Measurements from ENCODE around the gene KRT8.

The KRT8 gene

DNA sequence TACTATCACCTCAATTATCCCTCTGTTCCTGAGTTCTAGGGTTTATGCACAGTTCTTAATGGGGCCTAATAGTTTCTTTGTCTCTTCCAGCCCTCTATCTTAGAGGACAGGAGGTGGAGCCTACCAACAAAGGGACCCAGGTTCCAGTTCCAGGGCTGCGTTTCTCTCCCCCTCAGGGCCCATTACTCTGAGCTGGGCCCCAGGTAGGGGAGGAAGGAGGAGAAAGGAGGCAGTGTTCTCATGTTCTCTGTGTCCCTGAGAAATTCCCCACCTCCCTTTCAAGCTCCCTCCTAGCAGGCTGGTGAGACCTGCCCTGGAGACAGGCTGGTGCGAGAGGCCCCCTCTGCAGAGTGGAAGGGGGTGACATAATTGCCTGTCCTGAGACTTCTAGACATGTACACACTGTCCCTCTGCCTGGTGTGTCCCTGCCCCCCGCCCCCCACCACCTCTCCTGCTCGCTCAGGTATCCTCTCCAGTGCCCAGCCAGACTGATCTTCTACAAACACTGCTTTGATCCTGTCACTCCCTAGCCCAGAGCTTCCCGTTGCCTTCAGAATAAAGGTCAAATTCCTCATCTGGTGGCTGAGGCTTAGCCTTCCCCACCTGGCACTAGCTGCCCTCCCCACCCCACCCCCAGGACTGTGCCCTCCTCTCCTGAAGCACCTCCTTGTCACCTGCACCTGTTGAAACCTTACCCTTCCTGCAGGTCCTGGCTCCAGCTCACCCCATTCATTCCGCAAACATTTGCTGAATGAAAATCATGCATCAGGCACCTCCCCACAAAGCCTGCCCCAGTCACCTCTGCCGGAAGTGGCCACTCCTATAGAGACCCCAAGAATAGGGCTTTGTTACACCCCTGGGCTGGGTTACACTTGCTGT is 21.1 kb upstream of the KRT8 start:
- no peak for DNase-seq

DNA sequence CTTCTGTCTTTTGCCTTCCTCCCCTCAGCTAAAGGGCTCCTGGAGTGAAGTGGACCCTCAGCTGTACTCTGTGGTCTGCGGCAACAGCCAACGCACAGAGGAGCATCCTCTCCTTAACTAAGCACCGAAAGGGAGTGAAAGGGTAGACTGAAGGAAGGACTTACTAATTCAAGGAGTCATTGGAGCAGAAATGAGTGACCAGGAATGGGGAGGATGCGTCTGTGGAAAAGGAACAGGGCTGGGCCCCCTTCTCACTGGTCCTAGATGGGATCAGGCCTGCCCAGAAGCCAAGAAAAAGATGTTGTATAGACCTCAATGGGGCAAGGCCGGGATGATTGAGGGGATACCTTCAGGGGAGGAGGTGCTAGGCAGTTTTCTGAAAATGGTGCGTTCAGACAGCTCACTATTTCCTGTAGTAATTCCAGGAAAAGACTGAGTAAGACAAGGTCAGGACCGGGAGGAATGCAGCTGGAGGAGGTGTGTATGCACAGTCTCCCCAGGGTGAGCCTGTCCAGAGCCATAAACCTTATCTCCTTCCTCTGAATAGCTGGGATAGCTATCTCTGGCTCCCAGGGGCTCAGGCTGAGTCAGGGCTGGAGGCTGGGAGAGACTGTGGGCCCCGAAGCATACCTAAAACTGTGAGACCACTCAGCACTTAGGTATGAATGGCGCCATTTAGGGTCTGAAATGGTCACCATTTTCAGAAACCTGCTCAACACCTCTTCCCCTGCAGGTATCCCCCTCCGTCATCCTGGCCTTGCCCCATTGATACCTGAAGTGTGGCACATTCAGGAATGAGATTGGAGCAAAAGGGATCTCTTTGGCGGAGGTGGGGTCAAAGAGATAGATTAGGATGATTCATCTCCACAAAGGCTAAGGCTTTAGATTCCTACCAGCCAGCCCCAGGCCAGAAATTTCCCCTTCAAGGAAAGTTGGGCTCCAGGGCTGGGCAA is 20.2 kb upstream of the KRT8 start:
- DNase-seq = no peak

DNA sequence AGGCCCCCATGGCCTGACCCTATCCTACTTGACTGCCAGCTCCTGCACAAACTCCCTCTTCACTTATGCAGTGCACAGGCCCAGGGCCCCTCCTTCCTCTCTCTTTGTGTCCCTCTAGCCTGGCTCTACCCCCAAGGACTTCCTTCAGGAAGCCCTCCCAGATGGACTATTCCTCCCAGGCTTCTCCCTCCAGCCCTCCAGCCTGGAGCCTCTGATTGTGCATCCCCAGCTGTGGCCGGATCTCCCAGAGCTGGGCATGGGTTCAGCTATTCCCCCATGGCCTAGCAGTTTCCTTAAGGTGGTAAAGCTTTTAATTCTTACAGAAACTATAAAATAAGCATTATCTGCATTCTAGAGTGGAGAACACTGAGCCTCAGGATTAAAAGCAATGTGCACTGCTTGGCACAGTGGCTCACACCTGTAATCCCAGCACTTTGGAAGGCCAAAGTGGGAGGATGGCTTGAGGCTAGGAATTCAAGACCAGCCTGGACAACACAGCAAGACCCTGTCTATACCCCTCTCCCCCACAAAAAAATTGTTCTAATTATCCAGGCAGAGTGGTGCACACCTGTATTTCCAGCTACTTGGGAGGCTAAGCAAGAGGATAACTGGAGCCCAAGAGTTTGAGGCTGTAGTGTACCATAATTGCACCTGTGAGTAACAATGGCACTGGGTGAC is 16.8 kb upstream of the KRT8 start:
- no peak for DNase-seq

DNA sequence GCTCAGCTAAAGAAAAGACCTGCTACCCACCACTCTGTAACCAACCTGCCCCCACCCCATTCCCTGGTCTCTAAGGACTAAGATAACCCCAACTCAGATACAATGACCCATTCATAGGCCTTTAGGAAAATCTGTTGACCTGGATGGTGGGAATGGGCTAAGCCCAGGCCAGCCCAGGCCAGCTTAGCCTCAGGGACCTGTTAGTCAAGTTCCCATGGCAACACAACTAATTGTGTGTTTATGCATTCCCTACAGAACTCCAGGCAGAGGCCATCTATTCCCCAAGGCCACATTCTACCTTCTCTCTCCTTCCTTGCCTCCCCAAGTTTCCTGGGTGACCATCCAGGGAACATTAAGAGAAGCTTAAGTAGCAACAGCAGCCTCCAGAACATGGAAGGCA is 16.1 kb upstream of the KRT8 start:
- DNase-seq = no peak

DNA sequence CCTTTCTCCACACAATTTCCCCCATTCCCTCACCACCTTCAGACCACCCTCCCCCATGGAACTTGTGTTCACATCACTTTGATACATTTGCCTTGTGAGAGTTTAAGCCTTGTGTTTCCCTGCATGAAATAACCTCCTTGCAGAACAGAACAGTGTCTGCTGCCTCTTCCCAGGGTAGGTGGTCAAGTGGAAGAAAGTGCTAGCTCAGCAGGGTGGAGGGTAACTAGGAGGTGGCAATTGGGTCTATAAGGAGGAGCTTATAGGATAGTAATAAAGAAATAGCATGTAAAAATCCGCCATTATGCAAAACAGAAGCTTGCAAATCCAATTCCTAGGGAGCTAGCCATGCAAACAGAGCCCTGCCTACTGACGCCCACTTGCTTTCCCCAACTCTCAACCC is 13.9 kb upstream of the KRT8 start:
- DNase-seq = no peak

DNA sequence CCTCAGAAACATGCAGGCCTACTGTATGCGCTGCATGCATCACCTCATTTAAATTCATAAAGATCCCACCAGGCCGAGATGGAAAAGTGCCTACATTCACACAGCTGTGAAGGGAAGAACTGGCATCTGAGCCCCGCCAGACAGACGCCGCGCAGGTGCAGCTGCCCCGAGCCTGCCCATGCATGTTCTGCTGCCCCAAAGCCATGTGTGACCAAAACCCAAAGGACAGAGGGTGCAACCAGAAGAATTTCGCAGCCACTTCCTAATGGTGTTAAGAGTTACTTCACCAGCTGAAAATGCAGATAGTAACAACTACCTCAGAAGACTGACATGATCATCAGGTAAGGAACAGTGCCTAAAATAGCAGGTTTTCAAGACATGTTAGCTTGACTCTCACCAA is 13.5 kb upstream of the KRT8 start:
- no peak for DNase-seq

DNA sequence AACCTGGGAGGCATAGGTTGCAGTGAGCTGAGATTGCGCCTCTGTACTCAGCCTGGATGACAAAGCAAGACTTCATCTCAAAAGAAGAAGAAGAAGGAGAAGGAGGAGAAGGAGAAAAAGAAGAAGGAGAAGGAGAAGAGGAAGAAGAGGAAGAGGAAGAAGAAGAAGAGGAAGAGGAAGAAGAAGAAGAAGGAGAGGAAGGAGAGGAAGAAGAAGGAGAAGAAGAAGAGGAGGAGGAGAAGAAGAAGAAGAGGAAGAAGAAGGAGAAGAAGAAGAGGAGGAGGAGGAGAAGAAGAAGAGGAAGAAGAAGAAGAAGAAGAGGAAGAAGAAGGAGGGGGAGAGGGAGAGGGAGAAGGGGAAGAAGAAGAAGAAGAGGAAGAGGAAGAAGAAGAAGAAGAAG is 12.9 kb upstream of the KRT8 start:
- no peak for DNase-seq

DNA sequence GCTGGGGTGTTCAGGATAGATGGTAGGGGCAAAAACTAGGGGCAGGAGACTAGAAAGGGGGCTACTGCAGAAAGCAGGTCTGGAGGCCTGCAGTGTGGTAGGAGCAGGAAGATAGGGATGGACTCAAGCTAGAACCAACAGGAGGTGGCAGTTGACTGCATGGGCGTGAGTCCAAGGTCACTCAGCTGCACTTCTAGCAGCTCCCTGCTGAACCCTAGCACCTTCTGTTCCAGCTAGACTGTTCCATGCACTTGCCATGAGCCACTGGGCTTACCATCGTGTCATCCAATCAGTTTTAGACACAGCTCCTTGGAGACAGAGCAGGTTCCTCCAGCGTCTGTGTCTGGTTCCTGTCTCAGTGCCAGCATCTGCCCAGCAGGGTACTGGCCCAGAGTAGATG is 11.3 kb upstream of the KRT8 start:
- no peak for DNase-seq

DNA sequence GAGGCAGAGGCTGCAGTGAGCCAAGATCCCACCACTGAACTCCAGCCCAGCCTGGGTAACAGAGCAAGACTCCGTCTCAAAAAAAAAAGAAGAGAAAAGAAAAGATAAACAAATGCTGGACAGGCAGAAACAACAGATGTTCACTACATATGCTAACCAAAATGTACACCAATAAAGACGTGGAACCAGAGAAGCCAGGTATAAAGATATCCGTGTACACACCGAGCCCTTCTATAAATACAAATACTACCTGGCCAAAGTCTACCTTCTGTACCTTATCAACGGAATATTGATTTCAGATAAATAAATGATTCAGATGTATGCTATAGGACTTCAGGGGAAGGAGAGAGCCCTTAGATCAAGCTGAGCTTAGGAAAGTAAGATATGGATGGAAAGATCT is 10.8 kb upstream of the KRT8 start:
- no peak for DNase-seq

DNA sequence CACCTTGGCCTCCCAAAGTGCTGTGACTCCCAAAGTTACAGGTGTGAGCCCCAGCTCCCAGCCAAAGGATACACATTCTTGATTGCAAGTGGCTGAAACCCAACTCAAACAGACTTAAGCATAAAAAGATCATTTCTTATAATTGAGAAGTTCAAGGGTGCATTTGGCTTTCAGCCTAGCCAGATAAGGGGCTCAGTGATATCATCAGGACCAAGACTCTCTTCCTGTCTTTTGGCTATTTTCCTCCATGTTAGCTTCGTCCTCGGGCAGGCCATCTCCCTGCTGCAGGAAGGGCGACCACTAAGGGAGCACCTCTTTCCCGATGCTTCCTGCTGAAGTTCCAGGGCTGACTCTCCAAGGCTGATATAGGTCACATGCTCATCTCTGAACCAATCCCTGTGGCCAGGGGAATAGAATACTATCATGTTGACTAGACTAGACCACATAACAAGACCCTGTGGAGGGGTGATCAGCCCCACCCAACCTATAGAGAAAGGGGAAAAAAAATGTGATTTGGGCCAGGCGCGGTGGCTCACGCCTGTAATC is 9.8 kb upstream of the KRT8 start:
- DNase-seq = no peak

DNA sequence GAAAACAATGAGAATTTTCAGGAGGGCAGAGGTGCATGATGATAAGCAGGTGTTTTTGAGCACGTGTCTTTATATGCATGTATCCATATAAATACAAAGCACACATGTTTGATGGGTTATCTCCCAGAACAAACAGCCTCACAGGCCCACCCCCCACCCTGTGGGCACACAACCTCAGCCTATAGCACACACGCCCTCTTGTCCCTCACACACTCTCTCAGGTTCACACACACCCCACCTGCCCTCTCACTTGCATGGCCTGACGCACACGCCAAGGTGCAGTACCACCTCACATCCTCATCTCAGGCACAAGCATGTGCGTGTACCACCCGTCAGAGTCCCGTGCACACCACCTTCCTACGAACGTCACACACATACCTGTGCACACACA is 8.6 kb upstream of the KRT8 start:
- no peak for DNase-seq

DNA sequence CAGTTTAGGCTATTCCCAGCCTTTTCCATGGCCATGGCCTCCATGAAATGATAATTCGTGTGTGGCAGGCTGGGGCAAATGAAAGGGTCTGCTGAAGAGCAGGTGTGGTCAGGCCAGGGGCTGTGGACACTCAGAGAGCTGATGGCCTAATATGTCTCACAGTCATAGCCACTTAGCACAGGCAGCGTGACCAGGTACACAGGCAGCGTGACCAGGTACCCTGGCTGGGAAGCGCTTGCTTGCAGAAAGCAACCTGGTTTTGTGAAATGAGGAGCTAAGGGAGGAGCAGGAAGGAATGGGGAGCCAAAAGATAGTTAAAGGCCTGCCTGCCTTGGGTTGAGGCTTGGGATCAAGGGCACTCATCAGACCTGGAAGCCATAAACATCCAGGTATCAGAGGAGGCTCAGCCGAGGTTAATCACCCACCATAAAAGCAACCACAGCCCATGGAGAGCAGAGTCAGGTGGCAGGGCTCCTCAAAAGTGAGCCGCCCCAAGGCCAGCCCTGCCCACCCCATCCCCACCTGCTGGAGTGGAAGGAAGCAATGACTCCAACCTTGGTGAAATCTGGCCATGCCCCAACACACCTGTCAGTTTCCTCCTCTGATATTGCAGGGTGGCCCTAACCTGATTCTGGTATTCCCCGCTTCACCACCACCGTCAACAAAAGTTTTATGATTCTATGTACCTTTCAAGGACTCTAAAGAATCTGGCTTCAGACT is 8.0 kb upstream of the KRT8 start:
- DNase-seq = no peak

DNA sequence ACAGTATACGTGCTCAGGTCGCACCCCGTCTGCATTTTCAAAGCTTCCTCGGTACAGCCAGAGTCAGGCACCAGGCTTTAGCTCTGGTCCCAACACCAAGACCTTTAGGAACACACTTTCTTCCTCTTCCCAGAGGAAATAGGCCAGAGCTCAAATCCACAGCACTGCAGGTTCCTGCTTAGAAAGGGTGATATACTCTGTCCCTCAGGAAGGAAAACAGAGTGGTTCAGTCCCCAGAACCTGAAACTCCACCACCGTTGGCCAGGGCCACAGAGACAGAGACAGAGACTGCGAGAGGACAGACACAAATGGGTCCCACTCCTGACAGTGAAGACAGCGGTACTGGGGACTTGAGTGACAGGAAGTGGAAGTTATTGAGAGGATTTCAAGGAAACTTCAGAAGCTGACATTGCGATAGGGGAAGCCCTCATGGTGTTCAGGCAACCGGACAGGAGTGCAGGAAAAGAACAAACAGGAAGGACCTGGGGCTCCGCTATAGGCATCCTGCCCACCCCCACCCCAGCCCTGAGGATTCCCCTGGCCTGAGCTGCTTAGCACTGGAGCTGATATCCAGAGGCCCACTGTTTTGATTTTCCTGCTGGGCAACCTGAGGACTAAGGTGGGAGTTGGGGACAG is 5.5 kb upstream of the KRT8 start:
- no peak for DNase-seq

DNA sequence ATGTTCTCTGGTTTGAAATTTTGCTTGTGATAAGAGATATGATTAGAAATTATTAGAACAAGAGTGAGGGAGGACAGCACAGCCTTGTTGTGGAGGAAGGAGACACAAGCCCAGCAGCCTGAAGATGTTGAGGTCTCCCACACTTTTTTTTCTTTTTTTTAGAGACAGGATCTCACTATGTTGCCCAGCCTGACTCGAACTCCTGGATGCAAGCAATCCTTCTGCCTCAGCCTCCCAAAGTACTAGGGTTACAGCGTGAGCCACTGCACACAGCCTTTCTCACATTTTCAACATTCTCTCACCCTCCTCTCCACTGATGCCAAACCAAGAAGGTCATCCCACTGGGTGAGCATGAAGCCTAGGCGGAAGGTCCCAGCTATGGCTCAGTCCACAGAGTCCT is 4.9 kb upstream of the KRT8 start:
- no peak for DNase-seq

DNA sequence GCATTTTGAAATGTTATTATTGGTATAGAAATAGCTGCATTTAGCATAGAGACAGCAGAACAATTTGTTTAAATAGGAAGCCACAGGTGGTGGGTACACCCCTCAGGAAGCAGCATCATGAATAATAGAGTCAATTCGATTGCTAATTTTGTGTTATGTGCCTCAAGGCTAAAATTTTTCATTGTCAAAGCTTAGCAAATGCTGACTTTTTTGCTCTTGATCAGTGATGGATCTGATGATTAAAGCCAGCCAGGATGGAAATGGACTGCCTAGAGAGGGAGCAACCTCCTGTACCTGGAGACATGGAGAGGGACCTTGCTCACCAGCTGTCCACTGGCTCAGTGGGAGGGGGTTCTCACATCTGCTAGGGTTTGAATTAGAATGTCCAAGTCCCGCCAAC is 4.5 kb upstream of the KRT8 start:
- DNase-seq = no peak

DNA sequence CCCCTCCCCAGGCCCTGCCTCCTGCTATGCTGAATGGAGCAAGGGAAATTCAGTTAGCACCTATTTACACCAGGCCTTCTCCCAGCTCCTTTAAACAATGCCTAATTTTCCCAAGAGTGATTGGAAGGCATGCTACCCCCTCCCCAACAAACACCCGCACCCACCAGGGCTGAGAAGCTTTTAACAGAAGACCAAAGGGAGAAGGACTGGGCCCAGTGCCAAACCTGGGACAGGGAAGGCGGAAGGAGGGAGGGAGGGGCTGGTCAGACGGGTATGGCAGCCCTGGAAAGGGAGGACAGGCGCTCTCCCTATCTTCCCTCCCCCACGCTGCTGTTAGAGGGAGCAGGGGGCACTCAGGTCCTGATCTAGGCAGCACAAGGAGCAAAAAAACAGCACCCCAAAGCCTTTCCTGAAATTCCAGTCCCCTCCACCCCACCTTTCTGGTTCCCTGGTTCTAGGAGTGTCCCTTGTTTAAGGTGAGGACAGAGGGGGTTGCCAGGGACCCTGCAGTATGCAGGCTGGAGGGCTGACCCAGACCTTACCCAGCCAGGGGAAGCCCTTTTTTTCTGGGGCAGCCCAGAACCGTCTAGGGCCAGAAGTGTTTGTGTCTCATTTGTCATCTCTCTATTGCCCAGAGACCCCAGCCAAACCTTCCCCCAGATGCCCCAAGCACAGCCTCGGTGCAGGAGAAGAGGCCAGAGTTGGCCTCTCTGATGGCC is 2.4 kb upstream of the KRT8 start:
- peak; percentile 92 for DNase-seq

DNA sequence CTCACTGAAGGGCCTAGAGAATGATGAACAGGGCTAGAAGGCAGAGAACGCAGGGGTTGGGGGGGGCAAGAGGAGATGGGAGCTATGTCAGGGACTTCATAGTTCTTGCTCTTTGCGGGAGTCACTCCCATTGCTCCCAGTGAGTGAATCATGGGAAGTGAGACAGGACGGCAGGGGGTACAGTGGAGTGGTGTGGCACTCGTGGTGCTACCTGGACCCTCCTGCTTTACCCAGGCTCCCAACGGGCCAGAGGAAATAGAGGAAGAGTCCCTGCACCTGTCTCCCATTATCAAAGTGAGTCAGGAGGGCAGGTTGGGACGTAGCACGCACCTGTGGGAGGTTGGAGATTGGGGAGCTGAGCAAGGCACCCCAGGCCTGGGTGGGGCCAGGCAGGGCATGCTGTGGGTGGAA is 1.3 kb upstream of the KRT8 start:
- no peak for DNase-seq

DNA sequence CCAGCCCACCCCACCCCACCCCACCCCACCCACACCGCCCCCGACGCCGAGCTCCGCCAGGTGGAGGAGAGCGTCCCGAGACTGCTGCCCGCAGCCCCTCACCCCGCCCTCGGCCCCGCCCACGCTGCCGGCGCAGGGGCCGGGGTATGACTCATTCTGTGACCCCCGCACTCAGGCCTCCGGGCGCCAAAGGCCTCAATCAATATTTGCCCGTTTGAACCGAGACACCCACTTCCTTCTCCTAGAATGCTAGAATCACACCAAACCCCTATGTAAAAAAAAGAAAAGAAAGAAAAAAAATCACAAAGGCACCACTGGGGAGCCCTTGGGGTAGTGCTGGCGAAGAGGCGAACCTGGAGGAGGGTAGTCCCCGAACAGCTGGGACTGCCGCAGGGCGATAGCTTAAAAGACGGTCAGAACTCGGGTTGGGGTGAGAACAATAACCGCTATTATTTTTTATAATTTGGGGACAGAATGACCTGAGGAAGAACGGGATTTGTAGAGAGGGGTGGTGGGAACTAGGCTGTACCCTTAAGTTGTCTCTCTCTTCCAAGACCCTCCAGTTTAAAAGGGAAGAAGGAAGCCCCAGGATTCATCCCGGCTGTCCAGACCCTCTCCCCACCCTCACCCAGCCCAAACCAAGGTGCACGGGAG is 894 bp downstream of the KRT8 start:
- DNase-seq = peak; percentile 62

DNA sequence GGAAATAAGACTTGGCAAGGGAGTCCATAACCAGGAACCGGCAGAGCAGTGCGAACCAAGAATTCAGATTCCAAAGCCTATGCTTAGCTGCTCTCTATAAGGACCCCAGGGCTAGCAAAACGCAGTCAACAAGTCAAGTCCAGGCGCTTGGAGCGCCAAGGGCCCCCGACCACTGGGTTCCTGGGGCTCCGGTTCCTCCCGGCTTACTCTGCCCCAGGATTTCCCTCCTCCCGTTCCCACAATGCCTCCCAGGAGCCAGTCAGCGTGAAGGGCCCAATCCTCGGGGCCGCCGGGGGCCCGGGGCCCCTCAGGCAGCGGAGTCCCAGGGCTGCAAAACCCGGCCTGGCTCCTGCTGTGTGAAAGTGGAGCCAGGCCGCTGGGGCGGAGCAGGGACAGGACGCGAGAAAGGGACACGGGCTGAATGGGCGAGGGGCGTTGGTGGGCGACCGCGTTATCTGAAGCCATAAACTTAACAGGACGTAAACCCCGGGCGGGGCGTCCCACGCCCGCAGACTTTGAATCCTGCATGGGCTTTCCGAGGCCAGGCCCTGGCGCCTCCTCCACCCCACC is 1.5 kb downstream of the KRT8 start:
- DNase-seq = peak; percentile 83
